Measurements from ENCODE around the gene L3HYPDH.

The L3HYPDH gene

DNA sequence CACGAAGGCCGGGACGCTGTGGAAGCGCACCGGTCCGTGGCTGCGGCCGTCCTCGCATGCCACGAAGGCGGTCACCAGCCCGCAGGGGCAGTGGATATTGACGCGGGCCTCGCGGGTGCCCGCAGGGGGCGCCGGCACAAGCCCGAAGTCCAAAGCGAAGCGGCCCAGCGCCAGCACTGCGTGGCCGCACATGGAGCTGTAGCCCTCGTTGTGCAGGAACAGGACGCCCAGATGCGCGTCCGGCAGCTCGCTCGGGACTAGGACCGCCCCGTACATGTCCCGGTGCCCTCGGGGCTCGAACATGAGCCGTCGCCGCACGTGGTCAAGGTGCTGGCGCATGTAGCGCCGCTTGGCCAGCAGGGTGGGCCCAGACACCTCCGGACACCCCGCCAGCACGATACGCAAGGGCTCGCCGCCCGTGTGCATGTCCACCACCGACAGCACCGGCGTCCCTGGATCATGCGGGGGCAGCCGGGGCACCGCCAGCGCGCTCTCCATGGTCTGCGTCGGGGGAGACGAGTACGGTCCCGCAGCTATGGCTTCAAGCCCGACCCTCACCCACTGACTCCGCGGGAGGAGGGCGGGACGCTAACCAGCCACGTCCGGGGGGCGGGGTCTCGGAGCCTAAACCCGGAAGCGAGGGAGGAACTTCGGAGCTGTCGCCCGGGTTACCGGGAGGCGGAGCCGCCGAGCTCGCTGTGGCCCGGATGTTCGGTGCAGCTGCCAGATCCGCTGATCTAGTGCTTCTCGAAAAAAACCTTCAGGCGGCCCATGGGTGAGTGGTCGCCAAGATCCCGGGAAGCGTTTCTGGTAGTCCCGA is at the start of gene L3HYPDH, which contains the start of gene JKAMP:
Gene L3HYPDH (minus strand): TSS at position 590 of the 820 bp plus-strand sequence. CDS start 92 bp downstream, at position 498.
Gene JKAMP (plus strand): TSS at position 699 of the 820 bp plus-strand sequence. CDS start 73 bp downstream, at position 772.
- peak; percentile 96 for DNase-seq (ENCODE audit: low spot score)

GRCh38 chr14:59532419-59532818 is 48.2 kb upstream of the L3HYPDH start:
- DNase-seq (ENCODE audit: low spot score) = no peak

- DNase-seq (ENCODE audit: low spot score) = no peak
These were observed 46.1 kb upstream of the L3HYPDH start for GRCh38 chr14:59530349-59530748.

GRCh38 chr14:59529189-59529588 is 45.0 kb upstream of the L3HYPDH start:
- no peak for DNase-seq (ENCODE audit: low spot score)

GRCh38 chr14:59520224-59520623 is 36.0 kb upstream of the L3HYPDH start:
- no peak for DNase-seq (ENCODE audit: low spot score)

GRCh38 chr14:59511916-59512575 is 27.8 kb upstream of the L3HYPDH start:
- DNase-seq (ENCODE audit: low spot score) = no peak

GRCh38 chr14:59510966-59511365 is 26.8 kb upstream of the L3HYPDH start:
- no peak for DNase-seq (ENCODE audit: low spot score)

GRCh38 chr14:59510001-59510400 is 25.8 kb upstream of the L3HYPDH start:
- no peak for DNase-seq (ENCODE audit: low spot score)

GRCh38 chr14:59509101-59509500 is 24.9 kb upstream of the L3HYPDH start:
- no peak for DNase-seq (ENCODE audit: low spot score)

- no peak for DNase-seq (ENCODE audit: low spot score)
These were observed 23.5 kb upstream of the L3HYPDH start for GRCh38 chr14:59507752-59508103.

DNA sequence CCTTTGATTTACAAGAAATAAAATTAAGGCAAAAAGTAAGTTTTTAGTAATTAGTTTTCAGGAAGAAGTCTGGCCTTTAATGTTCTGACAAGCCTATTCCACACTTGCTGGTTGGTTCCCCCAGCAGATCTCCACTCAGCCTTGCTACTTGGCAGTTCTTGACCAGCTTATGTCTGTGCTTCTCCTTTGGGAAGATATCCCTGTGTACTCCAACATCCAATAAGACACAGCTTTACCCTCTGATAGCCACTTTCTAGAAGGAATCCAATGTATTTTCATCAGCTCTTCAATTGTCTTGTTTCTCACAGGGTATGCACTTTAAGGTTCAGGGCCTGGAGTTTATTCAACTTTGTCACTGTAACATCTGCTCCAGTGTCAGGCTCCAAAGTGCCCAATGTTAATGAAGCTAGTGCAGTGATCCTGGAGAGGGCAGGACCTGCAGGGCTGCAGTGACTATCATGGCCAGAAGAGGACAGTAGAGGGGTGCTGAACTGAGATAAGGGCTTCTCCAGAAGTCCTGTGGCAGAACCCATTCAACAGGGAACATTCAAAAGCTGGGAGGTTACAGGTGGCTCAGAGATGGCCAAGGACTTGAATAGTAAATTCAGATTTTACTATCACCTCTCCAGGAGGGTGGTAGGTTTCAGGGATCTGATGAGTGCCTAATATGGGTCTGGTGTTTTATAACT is 23.0 kb upstream of the L3HYPDH start:
- DNase-seq (ENCODE audit: low spot score) = peak; percentile 48

DNA sequence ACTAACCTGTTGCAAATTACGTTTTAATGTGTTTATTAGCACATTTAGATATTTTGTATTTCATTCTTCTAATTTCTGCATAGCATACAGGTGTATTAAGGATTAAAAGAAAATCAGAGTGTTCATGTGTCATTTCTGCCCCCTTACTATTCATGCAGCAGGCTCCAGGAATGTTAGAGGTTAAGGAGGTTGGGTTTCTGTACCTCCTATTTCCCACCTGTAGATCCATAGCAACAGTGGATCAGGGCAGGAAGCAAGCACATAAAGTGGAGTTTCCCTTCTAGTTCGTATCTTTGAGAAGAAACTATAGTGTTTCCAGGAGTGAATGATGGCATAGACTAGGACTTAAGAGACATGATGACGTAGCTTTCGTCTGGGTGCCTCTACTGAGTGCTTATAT is 19.0 kb upstream of the L3HYPDH start:
- no peak for DNase-seq (ENCODE audit: low spot score)

DNA sequence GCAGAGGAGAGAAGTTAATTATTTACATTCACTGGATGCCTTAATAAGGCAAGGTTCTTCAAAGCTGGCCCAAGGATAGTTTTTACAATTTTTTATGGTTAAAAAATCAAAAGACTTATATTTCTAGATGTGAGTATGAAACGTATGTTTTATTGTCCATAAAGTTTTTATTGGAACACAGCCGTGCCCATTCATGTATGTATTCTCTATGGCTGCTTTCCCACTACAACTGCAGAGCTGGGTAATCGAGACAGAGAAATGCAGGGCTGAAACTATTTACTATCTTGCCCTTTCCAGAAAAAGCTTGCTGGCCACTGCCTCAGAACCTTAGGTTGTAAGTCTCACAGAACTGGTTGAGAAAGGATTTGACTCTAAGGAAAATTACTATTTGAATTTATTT is 16.5 kb upstream of the L3HYPDH start:
- no peak for DNase-seq (ENCODE audit: low spot score)

GRCh38 chr14:59492384-59492783 is 8.2 kb upstream of the L3HYPDH start:
- no peak for DNase-seq (ENCODE audit: low spot score)

DNA sequence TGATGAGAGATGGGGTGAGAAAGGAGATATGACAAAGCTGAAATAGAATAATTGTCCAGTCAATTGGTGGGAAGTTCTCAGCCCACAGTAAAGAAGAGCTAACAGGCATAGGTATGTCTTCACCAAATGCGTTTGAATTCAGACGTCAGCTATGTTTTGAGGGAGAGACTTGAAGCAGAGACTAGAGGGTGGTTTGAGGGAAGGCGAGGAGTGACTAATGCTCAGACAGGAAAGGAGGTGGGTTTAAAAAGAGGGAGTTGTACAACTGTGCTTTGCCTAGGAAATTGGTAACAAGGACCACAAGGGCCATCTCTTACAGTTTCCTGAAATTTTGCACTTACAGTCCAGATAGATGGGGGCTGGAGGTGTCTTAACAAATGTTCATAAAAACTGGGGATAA is 6.5 kb upstream of the L3HYPDH start:
- no peak for DNase-seq (ENCODE audit: low spot score)

- no peak for DNase-seq (ENCODE audit: low spot score)
These were observed 499 bp upstream of the L3HYPDH start for GRCh38 chr14:59484639-59485175.

DNA sequence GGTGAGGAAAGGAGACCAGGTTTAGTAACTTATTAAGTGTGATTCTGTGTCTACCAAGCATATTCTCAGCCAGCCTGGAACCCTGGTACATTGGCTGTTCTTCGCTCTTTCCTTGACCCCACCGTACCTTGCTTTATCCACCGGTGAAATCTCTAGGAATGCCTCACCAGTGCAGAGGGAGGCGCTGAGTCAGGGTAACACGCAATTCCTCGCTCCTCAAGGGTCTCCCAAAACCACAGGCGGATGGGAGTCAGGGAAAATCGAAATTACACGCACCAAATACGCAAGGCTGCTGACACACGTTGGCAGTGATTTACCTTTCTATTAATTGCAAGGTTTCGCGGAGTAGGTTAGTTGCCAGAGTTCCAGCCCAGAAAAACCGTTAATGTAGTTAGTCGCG is 845 bp downstream of the L3HYPDH start:
- no peak for DNase-seq (ENCODE audit: low spot score)

- DNase-seq (ENCODE audit: low spot score) = no peak
These were observed 1.5 kb downstream of the L3HYPDH start for GRCh38 chr14:59482541-59483331.

DNA sequence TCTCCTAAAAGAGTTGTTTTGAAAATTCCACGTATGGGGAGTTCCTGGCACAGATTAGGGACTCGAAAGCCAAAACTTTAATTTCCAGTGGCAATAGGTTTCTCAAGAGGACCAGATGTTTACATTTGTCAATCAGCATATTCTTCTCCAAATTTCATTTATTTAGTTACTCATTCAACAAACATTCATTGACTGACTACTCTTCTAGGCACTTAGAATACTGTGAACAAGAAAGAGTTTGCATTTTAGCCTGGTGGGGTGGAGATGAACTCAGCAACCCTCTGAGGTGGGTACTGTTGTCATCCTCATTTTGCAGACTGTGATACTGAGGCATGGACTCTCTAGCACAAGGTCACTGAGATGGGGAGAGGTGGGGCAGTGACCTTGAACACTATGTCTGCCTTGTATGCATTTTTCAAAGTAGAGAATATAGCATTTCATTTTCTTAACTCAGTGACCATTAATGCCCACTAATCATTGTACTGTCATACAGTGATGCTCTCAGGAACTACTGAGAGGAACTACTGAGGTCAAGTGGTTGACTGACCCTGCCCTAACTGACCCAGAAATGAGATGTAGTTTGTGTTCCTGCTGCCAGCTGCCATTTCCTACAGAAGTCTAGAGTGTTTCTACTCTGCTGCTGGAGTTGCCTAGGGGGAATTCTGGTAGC is 2.2 kb downstream of the L3HYPDH start:
- no peak for DNase-seq (ENCODE audit: low spot score)

DNA sequence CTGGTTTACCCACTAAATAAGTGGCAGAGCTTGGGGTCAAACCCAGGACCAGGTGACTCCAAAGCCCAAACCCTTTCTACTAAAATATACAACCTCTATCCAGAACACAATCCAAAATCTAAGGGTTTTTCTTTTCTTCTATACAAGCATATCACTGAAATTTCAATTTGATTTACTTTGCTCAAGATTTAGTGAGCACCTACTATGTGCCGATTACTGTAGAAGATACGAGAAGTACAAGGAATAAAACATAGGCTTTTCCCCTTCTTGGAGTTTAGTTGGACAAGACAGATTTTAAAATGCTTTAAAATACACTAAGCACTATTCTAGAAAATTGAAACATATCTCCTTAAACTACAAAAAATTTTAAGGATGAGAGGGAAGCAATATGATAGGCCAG is 2.8 kb downstream of the L3HYPDH start:
- no peak for DNase-seq (ENCODE audit: low spot score)

- DNase-seq (ENCODE audit: low spot score) = no peak
These were observed 4.0 kb downstream of the L3HYPDH start for GRCh38 chr14:59480166-59480565.
